IMR-90 (cell line): ENCODE data around the gene AHCYL2. TPM values are rescaled to one million over a fixed set of nuclear protein-coding genes. Genes with fewer than 3 reads are reported as not detected.
A peak's percentile ranks its signal among the peaks of the same experiment; 100 is the strongest.

Experiments used
- ATAC-seq: fragments of 200-7000 bp; cut with Tn5 transposase; 2 replicates; pipeline ENCODE4 v1.9.1; 2020; ENCODE audit warnings: low read depth, mild to moderate bottlenecking, moderate library complexity
- BruUV-seq: library from RNA; stranded (reverse); fragments of 400-500 nt; replicated peaks from 2 replicates; lab custom pipeline; 2021; lab: Mats Ljungman, UMichigan
- CTCF ChIA-PET: fragments of 300-600 bp; formaldehyde crosslinking; extraction: SDS; loops from one replicate; lab custom pipeline; 2021; ENCODE audit warnings: antibody characterized with exemption; lab: Yijun Ruan, JAX
- POLR2A ChIA-PET: fragments of 300-600 bp; sonication (Branson Sonifier 250); formaldehyde crosslinking; loops from one replicate; lab custom pipeline; 2022; ENCODE audit warnings: antibody characterized with exemption; ENCODE audit not compliant: unreplicated experiment; lab: Charles Lee
- DNase-seq: peaks from one replicate; pipeline ENCODE4 v3.0.0; 2013
- H2AFZ ChIP-seq: replicated peaks from 2 replicates; pipeline ENCODE3; 2013; ENCODE audit warnings: low read length, mild to moderate bottlenecking; ENCODE audit not compliant: poor library complexity
- H2AK5ac ChIP-seq: 2 replicates; pipeline ENCODE4 v1.6.1; 2013; ENCODE audit warnings: low read depth, low read length, inconsistent platforms
- H2AK9ac ChIP-seq: replicated peaks from 2 replicates; pipeline ENCODE3; 2013; ENCODE audit warnings: mild to moderate bottlenecking, low read depth, low read length, moderate library complexity; ENCODE audit not compliant: poor library complexity
- H2BK120ac ChIP-seq: 2 replicates; pipeline ENCODE4 v1.6.1; 2013; ENCODE audit warnings: low read depth, low read length, inconsistent platforms
- H2BK15ac ChIP-seq: 3 replicates; pipeline ENCODE4 v1.6.1; 2013; ENCODE audit warnings: low read depth, low read length, inconsistent platforms
- H2BK20ac ChIP-seq: 2 replicates; pipeline ENCODE4 v1.6.1; 2013; ENCODE audit warnings: low read depth, mild to moderate bottlenecking, inconsistent platforms, low read length, moderate library complexity
- H2BK5ac ChIP-seq: 2 replicates; pipeline ENCODE4 v1.6.1; 2013; ENCODE audit warnings: mild to moderate bottlenecking, low read depth, low read length, inconsistent platforms; ENCODE audit not compliant: poor library complexity, severe bottlenecking
- H3K14ac ChIP-seq: replicated peaks from 2 replicates; pipeline ENCODE4 v1.6.1; 2013; ENCODE audit warnings: low read depth, low read length, inconsistent platforms
- H3K18ac ChIP-seq: 2 replicates; pipeline ENCODE4 v1.6.1; 2013; ENCODE audit warnings: low read depth, low read length, control low read depth
- H3K23ac ChIP-seq: 2 replicates; pipeline ENCODE4 v1.6.1; 2013; ENCODE audit warnings: low read depth, low read length, inconsistent platforms
- H3K27ac ChIP-seq: 2 replicates; pipeline ENCODE4 v1.5.1; 2013; ENCODE audit warnings: mild to moderate bottlenecking, control low read depth, low read length; ENCODE audit not compliant: insufficient read depth
- H3K27me3 ChIP-seq: 2 replicates; pipeline ENCODE4 v1.6.1; 2013; ENCODE audit warnings: low read length; ENCODE audit not compliant: control insufficient read depth, insufficient read depth
- H3K36me3 ChIP-seq: 2 replicates; pipeline ENCODE4 v1.6.1; 2013; ENCODE audit warnings: low read length, mixed read lengths; ENCODE audit not compliant: control insufficient read depth, insufficient read depth
- H3K4ac ChIP-seq: 2 replicates; pipeline ENCODE4 v1.6.1; 2013; ENCODE audit warnings: low read depth, low read length, inconsistent platforms
- H3K4me1 ChIP-seq: 2 replicates; pipeline ENCODE4 v1.6.1; 2013; ENCODE audit warnings: low read length, mixed read lengths; ENCODE audit not compliant: control insufficient read depth, insufficient read depth
- H3K4me2 ChIP-seq: 2 replicates; pipeline ENCODE4 v1.6.1; 2013; ENCODE audit warnings: low read depth, mild to moderate bottlenecking, control low read depth, low read length, moderate library complexity
- H3K4me3 ChIP-seq: 2 replicates; pipeline ENCODE4 v1.5.1; 2013; ENCODE audit warnings: low read depth, mild to moderate bottlenecking, control low read depth, low read length, moderate library complexity; ENCODE audit not compliant: insufficient read depth
- H3K56ac ChIP-seq: 2 replicates; pipeline ENCODE4 v1.6.1; 2013; ENCODE audit warnings: low read length, inconsistent platforms; ENCODE audit not compliant: insufficient read depth; ENCODE audit errors: extremely low read depth
- H3K79me1 ChIP-seq, 2 experiments: 2 replicates each; pipeline ENCODE4 v1.6.1; 2013; ENCODE audit warnings: low read length in 2 of 2, inconsistent platforms in 1 of 2, low read depth in 1 of 2
- H3K9ac ChIP-seq: 2 replicates; pipeline ENCODE4 v1.6.1; 2013; ENCODE audit warnings: low read depth, low read length, control low read depth
- H3K9me1 ChIP-seq: 2 replicates; pipeline ENCODE4 v1.6.1; 2013; ENCODE audit warnings: low read length, inconsistent platforms; ENCODE audit not compliant: insufficient read depth
- H3K9me3 ChIP-seq: 2 replicates; pipeline ENCODE4 v1.6.1; 2013; ENCODE audit warnings: low read length; ENCODE audit not compliant: control insufficient read depth, insufficient read depth
- H4K20me1 ChIP-seq: 2 replicates; pipeline ENCODE4 v1.6.1; 2013; ENCODE audit warnings: low read length, inconsistent platforms; ENCODE audit not compliant: insufficient read depth
- H4K5ac ChIP-seq: 2 replicates; pipeline ENCODE4 v1.6.1; 2013; ENCODE audit warnings: mild to moderate bottlenecking, low read depth, low read length, control low read depth
- H4K8ac ChIP-seq, 2 experiments: 2 replicates each; pipeline ENCODE4 v1.6.1; 2013; ENCODE audit warnings: low read depth in 2 of 2, low read length in 2 of 2, control low read depth in 1 of 2, inconsistent platforms in 1 of 2
- H4K91ac ChIP-seq: 2 replicates; pipeline ENCODE4 v1.6.1; 2013; ENCODE audit warnings: low read depth, low read length, inconsistent platforms; ENCODE audit not compliant: insufficient read depth
- CHD1 ChIP-seq: IDR thresholded peaks from 2 replicates; pipeline ENCODE4 v1.6.1; 2012; ENCODE audit warnings: low read depth, low read length, improper control_type of control experiment
- CTCF ChIP-seq: conservative IDR thresholded peaks from 2 replicates; pipeline ENCODE4 v1.5.1; 2012; ENCODE audit warnings: mild to moderate bottlenecking, low read depth, low read length, improper control_type of control experiment
- ELK1 ChIP-seq: fragments of 150-350 bp; IDR thresholded peaks from 2 replicates; pipeline ENCODE4 v1.6.1; 2016; ENCODE audit warnings: low read depth, mild to moderate bottlenecking, low read length, moderate library complexity, borderline replicate concordance
- FOS ChIP-seq: fragments of 150-350 bp; IDR thresholded peaks from 2 replicates; pipeline ENCODE4 v1.6.1; 2016; ENCODE audit warnings: low read depth, low read length
- MXI1 ChIP-seq: IDR thresholded peaks from 2 replicates; pipeline ENCODE4 v1.6.1; 2012; ENCODE audit warnings: low read depth, mild to moderate bottlenecking, low read length, moderate library complexity, borderline replicate concordance
- POLR2A ChIP-seq: IDR thresholded peaks from 2 replicates; pipeline ENCODE4 v1.6.1; 2012; ENCODE audit warnings: mild to moderate bottlenecking, low read depth, low read length
- RFX5 ChIP-seq: IDR thresholded peaks from 2 replicates; pipeline ENCODE4 v1.8.0; 2012; ENCODE audit warnings: low read depth, mild to moderate bottlenecking, low read length, moderate library complexity
- USF2 ChIP-seq: fragments of 150-350 bp; IDR thresholded peaks from 2 replicates; pipeline ENCODE4 v1.6.1; 2017; ENCODE audit warnings: mild to moderate bottlenecking, antibody characterized with exemption, low read length, low read depth
- WGBS, 2 experiments: methylation state at CpG; one replicate each; pipeline versions ENCODE4 v1.1.5 to v1.1.7; 2013; ENCODE audit warnings: missing lambda C conversion rate in 2 of 2; ENCODE audit not compliant: insufficient read length in 1 of 2; ENCODE audit errors: extremely low coverage in 2 of 2; 5-methylcytosine and 5-hydroxymethylcytosine counted together
- dilution Hi-C: fragments of 300-500 bp; cut with HindIII; formaldehyde crosslinking; loops from one replicate; pipeline ENCODE4 v1.14.3; 2018; ENCODE audit warnings: low sequenced_read_pairs; ENCODE audit not compliant: unreplicated experiment
- in situ Hi-C: fragments of 300-500 bp; cut with MboI; formaldehyde crosslinking; loops from 3 replicates; pipeline ENCODE4 v1.14.3; 2019; ENCODE audit warnings: low sequenced_read_pairs, inconsistent platforms, mixed read lengths
- intact Hi-C: fragments of 100-400 bp; cut with micrococcal nuclease; formaldehyde crosslinking; loops from 2 replicates; pipeline ENCODE4 v1.10.0; 2022
- polyA plus RNA-seq, 3 experiments: library from polyadenylated mRNA; depleted of rRNA; stranded (reverse); fragments of >200 nt; gene quantifications; 2 replicates each; pipeline ENCODE4 v1.2.3, GENCODE V29; 2012; ENCODE audit warnings: low replicate concordance in 1 of 3
- total RNA-seq: library from RNA; depleted of rRNA; stranded (reverse); fragments of >200 nt; gene quantifications from 2 replicates; pipeline ENCODE4 v1.2.3, GENCODE V29; 2012

AHCYL2 gene
- total and polyA plus RNA-seq, 2 of the 4 experiments (the other 2 are of a cell fraction): 5.7 to 7.6 TPM

- no peaks in the 10 kb centered on the region for H3K36me3 ChIP-seq
- no CpG with 5 or more reads among the region's 2 CpGs for WGBS, 2 experiments
- H3K9ac ChIP-seq: no peak overlapping the region
- peak overlapping the region; percentile 63 for H3K18ac ChIP-seq
- H2AK5ac ChIP-seq: no peak overlapping the region
- no peak overlapping the region for H3K23ac ChIP-seq
- H2AK9ac ChIP-seq: no peak overlapping the region
- DNase-seq (peak; percentile 12), ATAC-seq (peak; percentile 69)
- H3K4me2 ChIP-seq: no peak overlapping the region; the same call in 1 of the 2 replicates
- H4K20me1 ChIP-seq: no peaks in the 10 kb centered on the region
- no TSS peak for BruUV-seq
- TF ChIP-seq POLR2A (no peak), CTCF (no peak), USF2 (no peak), MXI1 (no peak), ELK1 (no peak), FOS (no peak), CHD1 (no peak), RFX5 (no peak)
- ChIA-PET POLR2A (interaction anchor here (0.6 kb wide), 1 partner anchor 14 kb away, joined by 4 read pairs; no protein-coding TSS in a partner anchor), CTCF (interaction anchor here (0.5 to 0.6 kb wide), 2 partner anchors 13 to 58 kb away, joined by 3 to 9 read pairs; no protein-coding TSS in a partner anchor)
- no peak overlapping the region; the same call in 1 of the 2 replicates for H4K91ac ChIP-seq
- H3K14ac ChIP-seq: no peak overlapping the region
- no peak overlapping the region for H2BK120ac ChIP-seq
- no peak overlapping the region for H4K8ac ChIP-seq
- H3K56ac ChIP-seq: no peak overlapping the region
- H3K4ac ChIP-seq: no peak overlapping the region
- dilution Hi-C loops: no loop called here
- H3K4me1 ChIP-seq: peaks cover 3% of the 10 kb centered on the region
- H3K9me1 ChIP-seq: no peaks in the 10 kb centered on the region
- no peak overlapping the region for H2AFZ ChIP-seq
- H2BK20ac ChIP-seq: no peak overlapping the region
- H2BK15ac ChIP-seq: no peak overlapping the region
- H3K27ac ChIP-seq: peak overlapping the region; percentile 1; the same call in 1 of the 2 replicates
- H3K4me3 ChIP-seq: no peak overlapping the region
- H2BK5ac ChIP-seq: no peak overlapping the region
- H3K27me3 ChIP-seq: no peaks in the 10 kb centered on the region
- in situ Hi-C loops: no loop called here
- H3K9me3 ChIP-seq: no peaks in the 10 kb centered on the region
- intact Hi-C loops: no loop called here
- H4K5ac ChIP-seq: 0 out of 2 replicates have a peak overlapping the region, but pooled peaks have one; percentile 53
- H3K79me1 ChIP-seq: no peaks in the 10 kb centered on the region
Observed at GRCh38 chr7:129285111-129285510, 60.3 kb downstream of the AHCYL2 start.
